HG03060 (cell line): ENCODE measurements around the gene CLIC5.

Source experiments
- ATAC-seq: cut with Tn5 transposase; IDR thresholded peaks from one replicate; pipeline ENCODE4 v1.9.1; 2021; ENCODE audit warnings: low read depth, moderate number of reproducible peaks; ENCODE audit not compliant: unreplicated experiment

CLIC5 gene

DNA sequence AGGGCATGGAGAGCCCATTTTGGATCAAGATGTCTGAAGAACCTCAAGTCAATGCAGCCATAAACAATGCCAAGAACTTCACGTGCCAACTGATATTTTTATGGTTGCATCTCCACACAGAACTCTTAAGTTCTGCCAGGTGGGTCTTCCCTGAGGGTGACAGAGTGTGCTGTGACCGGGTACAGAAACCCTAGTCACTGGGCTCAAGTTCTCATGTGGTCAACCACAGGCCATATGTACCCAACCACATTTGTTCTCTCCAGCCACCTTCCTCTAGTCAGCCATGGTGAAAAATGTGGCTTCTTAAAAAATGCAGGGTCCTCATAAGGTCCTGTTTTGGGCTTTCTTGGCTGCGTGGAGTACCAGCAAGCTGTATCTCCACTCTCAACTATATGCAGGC, 48.9 kb downstream of the CLIC5 start:
- ATAC-seq, result no peak

GRCh38 chr6:45966340-45966739, 49.3 kb downstream of the CLIC5 start:
- no peak for ATAC-seq

DNA sequence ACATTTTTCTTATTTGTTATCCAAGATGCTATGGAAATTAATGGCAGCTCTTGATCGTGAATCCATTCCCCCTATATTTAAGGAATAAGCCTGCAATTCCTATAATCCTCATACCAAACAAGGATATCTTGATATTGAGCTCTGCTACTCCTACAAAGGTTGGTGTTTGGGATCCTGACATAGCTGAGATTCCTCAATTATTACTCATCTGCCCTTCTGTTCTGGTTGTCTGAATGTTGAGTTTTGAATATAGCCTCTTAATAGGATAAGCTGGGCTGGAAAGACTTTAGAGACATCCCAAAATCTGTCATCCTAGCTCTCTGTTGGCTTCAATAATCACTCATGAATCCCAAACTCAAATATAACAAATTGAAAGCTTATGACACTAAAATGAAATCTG, 49.9 kb downstream of the CLIC5 start:
- no peak for ATAC-seq

DNA sequence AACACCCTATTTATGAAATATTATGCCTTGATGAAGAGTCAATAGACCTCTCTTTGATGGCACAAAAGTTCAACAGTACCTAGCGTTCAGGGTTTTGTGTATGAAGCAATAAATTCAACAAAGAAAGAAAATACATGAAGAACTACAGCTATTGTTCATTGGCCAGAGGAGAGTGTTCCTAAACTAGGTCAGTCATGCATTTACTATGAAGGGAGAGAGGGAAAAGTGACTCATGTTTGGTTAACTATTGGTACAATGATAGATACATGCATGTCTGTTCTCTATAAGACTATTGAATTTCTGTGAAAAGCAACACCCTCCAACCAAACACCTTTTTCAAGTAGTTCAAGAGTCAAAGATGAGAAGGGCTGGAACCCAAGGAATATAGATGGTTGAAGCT, 50.7 kb downstream of the CLIC5 start:
- no peak for ATAC-seq

DNA sequence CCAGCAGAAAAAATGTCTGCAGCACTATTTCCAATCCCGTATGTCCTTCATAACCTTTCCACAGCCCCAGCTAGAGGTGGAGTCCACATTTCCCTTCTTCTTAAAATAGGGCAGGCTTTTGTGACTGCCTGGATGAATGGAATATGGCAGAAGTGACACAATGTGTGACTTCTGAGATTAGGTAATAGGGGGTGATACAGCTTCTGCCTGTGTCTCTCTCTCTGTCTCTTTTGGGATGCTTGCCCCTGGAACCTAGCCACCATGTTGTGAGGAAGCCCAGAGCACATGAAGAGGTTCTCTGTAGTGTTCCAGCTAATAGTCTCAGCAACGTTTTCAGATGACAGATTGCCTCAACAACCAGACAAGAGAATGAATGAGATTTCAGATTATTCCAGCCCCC, 51.4 kb downstream of the CLIC5 start:
- ATAC-seq, result no peak

DNA sequence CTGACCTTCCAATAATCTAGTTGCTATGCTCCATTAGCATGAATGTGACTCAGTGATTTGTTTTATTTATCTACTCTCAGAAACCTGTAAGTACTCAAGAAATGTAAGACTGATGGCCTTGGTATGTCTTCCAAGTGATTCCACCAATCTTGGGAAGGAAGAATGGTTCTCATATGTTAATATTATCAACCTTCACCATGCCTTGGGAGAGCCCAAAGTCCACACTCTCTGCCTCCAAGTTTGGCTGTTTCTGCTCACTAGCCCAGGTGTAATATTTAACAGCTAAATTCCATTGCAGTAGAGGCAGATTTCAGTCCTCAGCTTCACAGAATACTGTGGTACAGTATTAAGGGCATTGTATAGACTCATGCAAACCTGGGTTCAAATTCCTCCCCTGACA, 51.8 kb downstream of the CLIC5 start:
- ATAC-seq, result no peak

GRCh38 chr6:45961125-45961524, 54.5 kb downstream of the CLIC5 start:
- no peak for ATAC-seq

DNA sequence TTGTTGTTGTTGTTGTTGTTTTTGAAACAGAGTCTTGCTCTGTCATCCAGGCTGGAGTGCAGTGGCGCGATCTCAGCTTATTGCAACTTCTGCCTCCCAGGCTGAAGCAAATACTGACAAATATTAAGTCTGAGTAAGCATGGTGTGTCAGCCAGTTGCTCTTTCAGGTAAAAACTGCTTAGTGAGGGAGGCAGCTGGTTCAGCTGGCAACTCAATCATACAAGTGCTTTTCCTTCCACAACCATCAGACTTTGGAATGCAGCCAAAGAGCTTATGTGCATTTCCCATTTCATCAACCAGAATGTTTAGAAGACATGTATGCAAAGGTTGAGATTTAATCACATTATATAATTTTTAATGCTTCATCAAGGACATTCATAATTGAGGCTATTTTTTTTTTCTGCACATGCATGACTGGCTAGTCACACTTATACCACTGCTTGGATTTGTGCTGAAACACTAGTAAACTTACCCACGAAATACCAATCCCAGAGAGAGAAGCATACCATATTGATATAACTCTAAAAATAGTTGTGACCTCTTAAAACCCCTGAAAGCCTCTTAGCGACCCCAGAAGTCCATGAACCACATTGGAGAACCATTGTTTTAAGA, 56.0 kb downstream of the CLIC5 start:
- no peak for ATAC-seq

DNA sequence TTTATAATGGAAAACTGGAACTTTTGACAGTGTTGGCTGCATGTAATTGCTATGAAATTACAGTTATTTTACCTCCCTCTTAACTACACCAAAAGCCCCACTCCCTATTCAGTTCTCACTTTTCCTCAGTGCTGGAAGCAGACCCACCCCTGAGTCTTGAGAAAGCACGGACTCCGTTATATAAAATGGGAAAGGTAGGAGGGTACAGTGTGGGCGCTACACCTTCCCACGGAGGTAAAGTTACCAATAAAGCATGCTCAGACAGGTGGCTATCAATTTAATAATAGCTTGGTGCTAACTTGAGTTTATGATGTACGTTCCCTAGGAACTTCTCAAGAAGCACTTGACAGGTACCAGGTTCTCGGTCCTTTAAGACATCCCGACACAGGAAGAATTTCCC, 59.0 kb downstream of the CLIC5 start:
- ATAC-seq, result no peak

- ATAC-seq, result no peak
Measured at GRCh38 chr6:45956176-45956575, 59.5 kb downstream of the CLIC5 start.

DNA sequence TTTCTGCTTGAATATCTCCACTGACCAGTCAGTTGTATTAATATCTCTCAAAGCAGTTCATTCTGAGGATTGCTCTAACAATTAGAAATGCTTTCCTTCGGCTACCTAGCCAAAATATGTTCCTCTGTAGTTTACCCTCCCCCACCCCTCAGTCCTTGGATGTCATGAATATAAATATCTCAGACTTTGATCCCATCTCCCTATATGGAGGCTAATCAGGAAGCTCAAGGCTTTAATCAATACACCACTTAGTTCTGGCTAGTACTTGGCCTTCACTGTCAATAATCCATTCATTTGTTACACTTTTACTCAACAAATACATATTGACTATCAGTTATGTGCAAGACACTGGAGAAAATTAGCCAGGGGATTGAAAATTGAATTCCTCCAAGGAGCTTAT, 60.1 kb downstream of the CLIC5 start:
- no peak for ATAC-seq

- ATAC-seq, result no peak
Measured at GRCh38 chr6:45952546-45952945, 63.1 kb downstream of the CLIC5 start.

DNA sequence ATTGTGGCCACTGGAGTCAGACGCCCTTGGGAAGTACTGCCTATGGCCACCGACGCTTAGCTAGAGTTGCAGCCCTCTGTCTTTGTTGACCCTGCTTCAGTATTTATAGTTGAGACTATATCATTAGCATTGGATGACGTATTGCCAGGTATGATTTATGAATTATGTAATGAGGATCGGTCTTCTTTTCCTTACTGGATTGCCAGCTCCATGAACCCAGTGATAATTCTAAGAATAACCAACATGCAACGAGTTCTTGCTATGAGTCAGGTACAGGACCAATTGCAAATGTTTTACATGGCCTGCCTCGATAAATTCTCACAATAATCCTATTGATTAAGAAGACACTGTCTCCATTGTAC, 63.5 kb downstream of the CLIC5 start:
- no peak for ATAC-seq

GRCh38 chr6:45951321-45952167, 64.1 kb downstream of the CLIC5 start:
- no peak for ATAC-seq

DNA sequence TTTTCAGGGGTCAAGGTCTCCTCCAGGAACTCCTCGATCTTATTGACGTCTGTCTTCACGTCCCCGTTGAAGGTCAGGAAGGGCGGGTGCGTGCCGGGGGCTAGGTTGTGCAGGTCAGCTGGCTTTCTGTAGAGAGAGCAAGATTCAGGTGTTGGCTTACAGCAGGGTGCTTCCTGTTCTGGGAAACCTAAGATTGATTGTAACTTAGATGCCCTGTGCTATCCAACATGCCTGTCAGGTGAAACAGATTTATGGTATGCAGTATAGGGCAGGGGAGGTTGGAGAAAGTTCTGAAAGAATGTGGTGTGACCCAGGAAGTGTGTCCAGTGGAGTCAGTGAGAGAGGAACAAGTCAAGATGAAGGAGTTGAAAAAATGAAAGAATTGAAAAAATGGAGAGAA, 66.4 kb downstream of the CLIC5 start:
- no peak for ATAC-seq

GRCh38 chr6:45947807-45948206, 67.9 kb downstream of the CLIC5 start:
- no peak for ATAC-seq

DNA sequence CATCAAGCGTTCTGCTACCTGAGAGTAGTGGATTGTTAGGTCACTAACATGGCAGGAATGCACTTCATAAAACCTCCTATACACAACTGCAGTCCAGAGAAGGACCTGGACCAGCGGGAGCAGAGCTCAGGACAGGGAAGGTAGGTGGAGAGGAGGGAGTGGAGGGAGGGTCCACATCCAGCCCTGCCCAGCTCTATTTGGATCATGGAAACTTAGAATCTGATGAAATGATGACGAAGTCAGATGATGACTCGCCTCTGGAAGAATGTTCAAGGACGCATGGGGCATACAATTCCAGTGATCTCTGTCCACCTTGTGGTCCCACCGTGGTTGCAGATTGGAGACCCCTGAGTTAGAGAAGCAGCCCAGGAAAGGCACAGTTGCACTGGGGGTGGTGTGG, 68.8 kb downstream of the CLIC5 start:
- no peak for ATAC-seq

GRCh38 chr6:45946352-45946751, 69.3 kb downstream of the CLIC5 start:
- ATAC-seq, result no peak

- ATAC-seq, result no peak
Measured at GRCh38 chr6:45942953-45943352, 72.7 kb downstream of the CLIC5 start.

GRCh38 chr6:45933855-45934254, 81.8 kb downstream of the CLIC5 start:
- ATAC-seq, result no peak

GRCh38 chr6:45931232-45931631, 84.4 kb downstream of the CLIC5 start:
- ATAC-seq, result no peak

DNA sequence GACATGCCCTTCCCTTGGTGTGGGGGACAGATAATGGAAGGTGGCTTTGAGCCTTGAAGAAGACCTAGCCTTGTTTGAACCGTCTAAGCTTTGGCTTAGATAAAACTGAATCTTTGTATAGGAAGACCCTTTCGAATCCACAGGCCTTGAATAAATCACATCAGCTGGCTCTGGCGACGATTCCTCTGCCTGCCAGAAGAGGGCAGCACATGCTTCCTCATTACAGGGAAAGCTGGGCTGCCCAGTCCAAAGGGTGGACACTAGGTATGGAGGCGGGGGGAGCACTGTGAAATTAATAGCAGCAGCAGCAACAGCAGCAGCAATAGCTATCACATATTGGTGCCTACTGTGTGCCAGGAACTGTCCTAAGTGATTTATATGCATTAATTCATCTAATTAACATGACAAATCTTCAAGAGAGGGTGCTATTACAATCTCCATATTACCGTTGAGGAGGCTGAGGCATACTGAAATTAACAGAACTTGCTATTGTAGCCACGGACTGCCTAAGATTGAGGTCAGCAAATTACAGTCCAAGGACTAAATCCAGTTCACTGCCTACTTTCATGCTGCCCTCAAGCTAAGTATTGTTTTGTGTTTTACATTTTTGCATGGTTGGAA, 85.1 kb downstream of the CLIC5 start:
- ATAC-seq, result no peak
